GM23338 (cell line): ENCODE data around the gene TNS1. TPM values are rescaled to one million over a fixed set of nuclear protein-coding genes. Genes with fewer than 3 reads are reported as not detected.

Experiments used
- ATAC-seq: fragments of 200-7000 bp; cut with Tn5 transposase; 3 replicates; pipeline ENCODE4 v1.9.1; 2020
- DNase-seq: peaks from one replicate; pipeline ENCODE4 v3.0.0-alpha.2; 2015; ENCODE audit warnings: low spot score
- H2AFZ ChIP-seq: fragments of 200-600 bp; sonication (generic); 2 replicates; pipeline ENCODE4 v1.8.0; 2016; ENCODE audit warnings: antibody characterized with exemption, mild to moderate bottlenecking, moderate library complexity
- H3F3A ChIP-seq: fragments of 200-600 bp; sonication (generic); replicated peaks from 2 replicates; pipeline ENCODE4 v1.8.0; 2017; ENCODE audit warnings: antibody characterized with exemption, mixed run types, low read depth
- H3K27ac ChIP-seq: fragments of 200-600 bp; sonication (generic); 2 replicates; pipeline ENCODE4 v1.6.1; 2016; ENCODE audit warnings: low read depth
- H3K27me3 ChIP-seq: fragments of 200-600 bp; sonication (generic); 2 replicates; pipeline ENCODE4 v1.8.0; 2016; ENCODE audit warnings: mild to moderate bottlenecking, mixed run types, moderate library complexity; ENCODE audit not compliant: insufficient read depth
- H3K36me3 ChIP-seq: fragments of 200-600 bp; sonication (generic); 2 replicates; pipeline ENCODE4 v1.8.0; 2016; ENCODE audit warnings: mild to moderate bottlenecking; ENCODE audit not compliant: insufficient read depth
- H3K4me1 ChIP-seq: fragments of 200-600 bp; sonication (generic); 2 replicates; pipeline ENCODE4 v1.8.0; 2016; ENCODE audit warnings: mild to moderate bottlenecking, moderate library complexity; ENCODE audit not compliant: insufficient read depth
- H3K4me2 ChIP-seq: fragments of 200-600 bp; sonication (generic); 2 replicates; pipeline ENCODE4 v1.7.1; 2017; ENCODE audit warnings: mixed run types
- H3K4me3 ChIP-seq: fragments of 200-600 bp; sonication (generic); 2 replicates; pipeline ENCODE4 v1.6.1; 2016; ENCODE audit warnings: mixed run types
- H3K79me2 ChIP-seq: fragments of 200-600 bp; sonication (generic); replicated peaks from 2 replicates; pipeline ENCODE4 v1.8.0; 2017; ENCODE audit warnings: mild to moderate bottlenecking; ENCODE audit not compliant: insufficient read depth
- H3K9me2 ChIP-seq: fragments of 200-600 bp; sonication (generic); 2 replicates; pipeline ENCODE4 v1.8.0; 2017; ENCODE audit not compliant: insufficient read depth
- H4K20me1 ChIP-seq: fragments of 200-600 bp; sonication (generic); replicated peaks from 2 replicates; pipeline ENCODE4 v1.8.0; 2017; ENCODE audit warnings: mild to moderate bottlenecking; ENCODE audit not compliant: insufficient read depth
- H3K27ac Mint-ChIP-seq: 2 replicates; pipeline ENCODE4 v1.8.0; 2020; ENCODE audit warnings: inconsistent platforms, mild to moderate bottlenecking, moderate library complexity, mixed read lengths
- H3K27me3 Mint-ChIP-seq: 3 replicates; pipeline ENCODE4 v1.8.0; 2022; ENCODE audit warnings: low read depth, mild to moderate bottlenecking, moderate library complexity, mixed read lengths, inconsistent platforms; ENCODE audit not compliant: insufficient read depth, poor library complexity
- H3K36me3 Mint-ChIP-seq: 3 replicates; pipeline ENCODE4 v1.8.0; 2021; ENCODE audit warnings: low read depth, mild to moderate bottlenecking, inconsistent platforms, moderate library complexity, mixed read lengths
- H3K4me1 Mint-ChIP-seq: 3 replicates; pipeline ENCODE4 v1.8.0; 2020; ENCODE audit warnings: mild to moderate bottlenecking, inconsistent platforms, mixed read lengths
- H3K4me3 Mint-ChIP-seq: 3 replicates; pipeline ENCODE4 v1.8.0; 2021; ENCODE audit warnings: moderate library complexity, mild to moderate bottlenecking, inconsistent platforms, mixed read lengths
- H3K9me3 Mint-ChIP-seq: 3 replicates; pipeline ENCODE4 v1.8.0; 2020; ENCODE audit warnings: moderate library complexity, mild to moderate bottlenecking, inconsistent platforms, mixed read lengths
- ETS1 ChIP-seq: IDR thresholded peaks from 2 replicates; pipeline ENCODE4 v1.6.1; 2016; ENCODE audit warnings: antibody characterized with exemption
- EZH2phosphoT487 ChIP-seq: fragments of 200-600 bp; sonication (generic); IDR thresholded peaks from one replicate; pipeline ENCODE4 v1.8.1; 2018; ENCODE audit warnings: antibody characterized with exemption; ENCODE audit not compliant: unreplicated experiment
- REST ChIP-seq: IDR thresholded peaks from one replicate; pipeline ENCODE4 v1.6.1; 2018; ENCODE audit warnings: antibody characterized with exemption; ENCODE audit not compliant: unreplicated experiment
- ZNF462 ChIP-seq: fragments of 250-450 bp; sonication (Bioruptor Pico); IDR thresholded peaks from 2 replicates; pipeline ENCODE4 v1.5.0; 2020; ENCODE audit warnings: mild to moderate bottlenecking, moderate library complexity
- polyA plus RNA-seq: library from polyadenylated mRNA; unstranded; fragments of >200 nt; fragmentation: Nextera tagmentation; extraction: Ambion mirVana; gene quantifications from 2 replicates; pipeline ENCODE4 v1.2.1, GENCODE V29; 2016
- total RNA-seq: library from RNA; depleted of rRNA; stranded (reverse); fragments of >200 nt; shearing (Covaris generic); gene quantifications from 2 replicates; pipeline ENCODE4 v1.2.3, GENCODE V29; 2014

The TNS1 gene
- total and polyA plus RNA-seq, 2 experiments from 2014 or later = 2.0 to 7.4 TPM

GRCh38 chr2:217938036-217938435, 64.8 kb downstream of the TNS1 start:
- Histone ChIP-seq H3K4me2 (no peak overlapping the region), H2AFZ (no peak overlapping the region), H3K27ac (no peak overlapping the region), H3K4me1 (peaks cover 34% of the 10 kb centered on the region), H3K36me3 (no peaks in the 10 kb centered on the region), H3F3A (no peaks in the 10 kb centered on the region; the same call in 1 of the 2 replicates), H3K9me2 (no peaks in the 10 kb centered on the region), H4K20me1 (no peaks in the 10 kb centered on the region), H3K4me3 (no peak overlapping the region), H3K79me2 (no peaks in the 10 kb centered on the region), H3K27me3 (no peaks in the 10 kb centered on the region)
- H3K9me3 Mint-ChIP-seq = no peaks in the 10 kb centered on the region
- H3K27me3 Mint-ChIP-seq = peaks cover 21% of the 10 kb centered on the region
- TF ChIP-seq ZNF462 = no peak
- no peak for TF ChIP-seq ETS1
- TF ChIP-seq EZH2phosphoT487 = no peak
- peaks cover 54% of the 10 kb centered on the region for H3K4me1 Mint-ChIP-seq
- ATAC-seq (no peak), DNase-seq (no peak)
- H3K27ac Mint-ChIP-seq = no peak overlapping the region
- H3K4me3 Mint-ChIP-seq = no peak overlapping the region
- no peaks in the 10 kb centered on the region; the same call in 2 of the 3 replicates for H3K36me3 Mint-ChIP-seq

- ATAC-seq (peak; percentile 7; the same call in 2 of the 3 replicates), DNase-seq (peak; percentile 29)
- H3K27me3 Mint-ChIP-seq = peaks cover 25% of the 10 kb centered on the region
- no peaks in the 10 kb centered on the region for H3K79me2 ChIP-seq
- H2AFZ ChIP-seq = no peak overlapping the region
- H3K36me3 Mint-ChIP-seq = no peaks in the 10 kb centered on the region; the same call in 2 of the 3 replicates
- H3K9me3 Mint-ChIP-seq = no peaks in the 10 kb centered on the region
- H3K27ac ChIP-seq = no peak overlapping the region
- no peaks in the 10 kb centered on the region; the same call in 1 of the 2 replicates for H3F3A ChIP-seq
- H3K27ac Mint-ChIP-seq = no peak overlapping the region
- H3K27me3 ChIP-seq = no peaks in the 10 kb centered on the region
- H3K4me3 Mint-ChIP-seq = no peak overlapping the region
- no peaks in the 10 kb centered on the region for H3K36me3 ChIP-seq
- H3K4me3 ChIP-seq = no peak overlapping the region
- H3K4me1 ChIP-seq = peaks cover 34% of the 10 kb centered on the region
- no peaks in the 10 kb centered on the region for H4K20me1 ChIP-seq
- peak overlapping the region; percentile 69 for H3K4me2 ChIP-seq
- H3K9me2 ChIP-seq = no peaks in the 10 kb centered on the region
- peaks cover 58% of the 10 kb centered on the region for H3K4me1 Mint-ChIP-seq
- no peak for TF ChIP-seq REST
- TF ChIP-seq EZH2phosphoT487 = no peak
These were observed 65.3 kb downstream of the TNS1 start for GRCh38 chr2:217937446-217937845.
